IMR-90 (cell line): ENCODE results near the gene LPXN. TPM values are rescaled to one million over a fixed set of nuclear protein-coding genes. Genes with fewer than 3 reads are reported as not detected.

Source experiments
- ATAC-seq: fragments of 200-7000 bp; cut with Tn5 transposase; 2 replicates; pipeline ENCODE4 v1.9.1; 2020; ENCODE audit warnings: low read depth, mild to moderate bottlenecking, moderate library complexity
- BruUV-seq: library from RNA; stranded (reverse); fragments of 400-500 nt; replicated peaks from 2 replicates; lab custom pipeline; 2021; lab: Mats Ljungman, UMichigan
- CTCF ChIA-PET: fragments of 300-600 bp; formaldehyde crosslinking; extraction: SDS; loops from one replicate; lab custom pipeline; 2021; ENCODE audit warnings: antibody characterized with exemption; lab: Yijun Ruan, JAX
- POLR2A ChIA-PET: fragments of 300-600 bp; sonication (Branson Sonifier 250); formaldehyde crosslinking; loops from one replicate; lab custom pipeline; 2022; ENCODE audit warnings: antibody characterized with exemption; ENCODE audit not compliant: unreplicated experiment; lab: Charles Lee
- DNase-seq: peaks from one replicate; pipeline ENCODE4 v3.0.0; 2013
- H2AFZ ChIP-seq: replicated peaks from 2 replicates; pipeline ENCODE3; 2013; ENCODE audit warnings: low read length, mild to moderate bottlenecking; ENCODE audit not compliant: poor library complexity
- H2AK5ac ChIP-seq: 2 replicates; pipeline ENCODE4 v1.6.1; 2013; ENCODE audit warnings: low read depth, low read length, inconsistent platforms
- H2AK9ac ChIP-seq: replicated peaks from 2 replicates; pipeline ENCODE3; 2013; ENCODE audit warnings: mild to moderate bottlenecking, low read depth, low read length, moderate library complexity; ENCODE audit not compliant: poor library complexity
- H2BK120ac ChIP-seq: 2 replicates; pipeline ENCODE4 v1.6.1; 2013; ENCODE audit warnings: low read depth, low read length, inconsistent platforms
- H2BK15ac ChIP-seq: 3 replicates; pipeline ENCODE4 v1.6.1; 2013; ENCODE audit warnings: low read depth, low read length, inconsistent platforms
- H2BK20ac ChIP-seq: 2 replicates; pipeline ENCODE4 v1.6.1; 2013; ENCODE audit warnings: low read depth, mild to moderate bottlenecking, inconsistent platforms, low read length, moderate library complexity
- H2BK5ac ChIP-seq: 2 replicates; pipeline ENCODE4 v1.6.1; 2013; ENCODE audit warnings: mild to moderate bottlenecking, low read depth, low read length, inconsistent platforms; ENCODE audit not compliant: poor library complexity, severe bottlenecking
- H3K14ac ChIP-seq: replicated peaks from 2 replicates; pipeline ENCODE4 v1.6.1; 2013; ENCODE audit warnings: low read depth, low read length, inconsistent platforms
- H3K18ac ChIP-seq: 2 replicates; pipeline ENCODE4 v1.6.1; 2013; ENCODE audit warnings: low read depth, low read length, control low read depth
- H3K23ac ChIP-seq: 2 replicates; pipeline ENCODE4 v1.6.1; 2013; ENCODE audit warnings: low read depth, low read length, inconsistent platforms
- H3K27ac ChIP-seq: 2 replicates; pipeline ENCODE4 v1.5.1; 2013; ENCODE audit warnings: mild to moderate bottlenecking, control low read depth, low read length; ENCODE audit not compliant: insufficient read depth
- H3K27me3 ChIP-seq: 2 replicates; pipeline ENCODE4 v1.6.1; 2013; ENCODE audit warnings: low read length; ENCODE audit not compliant: control insufficient read depth, insufficient read depth
- H3K36me3 ChIP-seq: 2 replicates; pipeline ENCODE4 v1.6.1; 2013; ENCODE audit warnings: low read length, mixed read lengths; ENCODE audit not compliant: control insufficient read depth, insufficient read depth
- H3K4ac ChIP-seq: 2 replicates; pipeline ENCODE4 v1.6.1; 2013; ENCODE audit warnings: low read depth, low read length, inconsistent platforms
- H3K4me1 ChIP-seq: 2 replicates; pipeline ENCODE4 v1.6.1; 2013; ENCODE audit warnings: low read length, mixed read lengths; ENCODE audit not compliant: control insufficient read depth, insufficient read depth
- H3K4me2 ChIP-seq: 2 replicates; pipeline ENCODE4 v1.6.1; 2013; ENCODE audit warnings: low read depth, mild to moderate bottlenecking, control low read depth, low read length, moderate library complexity
- H3K4me3 ChIP-seq: 2 replicates; pipeline ENCODE4 v1.5.1; 2013; ENCODE audit warnings: low read depth, mild to moderate bottlenecking, control low read depth, low read length, moderate library complexity; ENCODE audit not compliant: insufficient read depth
- H3K56ac ChIP-seq: 2 replicates; pipeline ENCODE4 v1.6.1; 2013; ENCODE audit warnings: low read length, inconsistent platforms; ENCODE audit not compliant: insufficient read depth; ENCODE audit errors: extremely low read depth
- H3K79me1 ChIP-seq, 2 experiments: 2 replicates each; pipeline ENCODE4 v1.6.1; 2013; ENCODE audit warnings: low read length in 2 of 2, inconsistent platforms in 1 of 2, low read depth in 1 of 2
- H3K9ac ChIP-seq: 2 replicates; pipeline ENCODE4 v1.6.1; 2013; ENCODE audit warnings: low read depth, low read length, control low read depth
- H3K9me1 ChIP-seq: 2 replicates; pipeline ENCODE4 v1.6.1; 2013; ENCODE audit warnings: low read length, inconsistent platforms; ENCODE audit not compliant: insufficient read depth
- H3K9me3 ChIP-seq: 2 replicates; pipeline ENCODE4 v1.6.1; 2013; ENCODE audit warnings: low read length; ENCODE audit not compliant: control insufficient read depth, insufficient read depth
- H4K20me1 ChIP-seq: 2 replicates; pipeline ENCODE4 v1.6.1; 2013; ENCODE audit warnings: low read length, inconsistent platforms; ENCODE audit not compliant: insufficient read depth
- H4K5ac ChIP-seq: 2 replicates; pipeline ENCODE4 v1.6.1; 2013; ENCODE audit warnings: mild to moderate bottlenecking, low read depth, low read length, control low read depth
- H4K8ac ChIP-seq, 2 experiments: 2 replicates each; pipeline ENCODE4 v1.6.1; 2013; ENCODE audit warnings: low read depth in 2 of 2, low read length in 2 of 2, control low read depth in 1 of 2, inconsistent platforms in 1 of 2
- H4K91ac ChIP-seq: 2 replicates; pipeline ENCODE4 v1.6.1; 2013; ENCODE audit warnings: low read depth, low read length, inconsistent platforms; ENCODE audit not compliant: insufficient read depth
- BHLHE40 ChIP-seq: fragments of 150-350 bp; IDR thresholded peaks from 2 replicates; pipeline ENCODE4 v1.6.1; 2016; ENCODE audit warnings: mild to moderate bottlenecking, low read depth, low read length
- CHD1 ChIP-seq: IDR thresholded peaks from 2 replicates; pipeline ENCODE4 v1.6.1; 2012; ENCODE audit warnings: low read depth, low read length, improper control_type of control experiment
- FOS ChIP-seq: fragments of 150-350 bp; IDR thresholded peaks from 2 replicates; pipeline ENCODE4 v1.6.1; 2016; ENCODE audit warnings: low read depth, low read length
- MAFK ChIP-seq: IDR thresholded peaks from 2 replicates; pipeline ENCODE4 v1.6.1; 2012; ENCODE audit warnings: low read depth, low read length, improper control_type of control experiment
- MAZ ChIP-seq: IDR thresholded peaks from 2 replicates; pipeline ENCODE4 v1.6.1; 2012; ENCODE audit warnings: low read depth, mild to moderate bottlenecking, low read length, improper control_type of control experiment, moderate library complexity, borderline replicate concordance
- MXI1 ChIP-seq: IDR thresholded peaks from 2 replicates; pipeline ENCODE4 v1.6.1; 2012; ENCODE audit warnings: low read depth, mild to moderate bottlenecking, low read length, moderate library complexity, borderline replicate concordance
- NFE2L2 ChIP-seq: fragments of 150-350 bp; IDR thresholded peaks from 2 replicates; pipeline ENCODE4 v1.6.1; 2016; ENCODE audit warnings: low read depth, mild to moderate bottlenecking, low read length
- POLR2A ChIP-seq: IDR thresholded peaks from 2 replicates; pipeline ENCODE4 v1.6.1; 2012; ENCODE audit warnings: mild to moderate bottlenecking, low read depth, low read length
- RAD21 ChIP-seq: IDR thresholded peaks from 2 replicates; pipeline ENCODE4 v1.6.1; 2012; ENCODE audit warnings: low read length, improper control_type of control experiment
- SMC3 ChIP-seq: fragments of 150-350 bp; IDR thresholded peaks from 2 replicates; pipeline ENCODE4 v1.6.1; 2016; ENCODE audit warnings: low read depth, mild to moderate bottlenecking, antibody characterized with exemption, low read length, moderate library complexity
- WGBS, 2 experiments: methylation state at CpG; one replicate each; pipeline versions ENCODE4 v1.1.5 to v1.1.7; 2013; ENCODE audit warnings: missing lambda C conversion rate in 2 of 2; ENCODE audit not compliant: insufficient read length in 1 of 2; ENCODE audit errors: extremely low coverage in 2 of 2; 5-methylcytosine and 5-hydroxymethylcytosine counted together
- dilution Hi-C: fragments of 300-500 bp; cut with HindIII; formaldehyde crosslinking; loops from one replicate; pipeline ENCODE4 v1.14.3; 2018; ENCODE audit warnings: low sequenced_read_pairs; ENCODE audit not compliant: unreplicated experiment
- in situ Hi-C: fragments of 300-500 bp; cut with MboI; formaldehyde crosslinking; loops from 3 replicates; pipeline ENCODE4 v1.14.3; 2019; ENCODE audit warnings: low sequenced_read_pairs, inconsistent platforms, mixed read lengths
- intact Hi-C: fragments of 100-400 bp; cut with micrococcal nuclease; formaldehyde crosslinking; loops from 2 replicates; pipeline ENCODE4 v1.10.0; 2022
- polyA plus RNA-seq, 3 experiments: library from polyadenylated mRNA; depleted of rRNA; stranded (reverse); fragments of >200 nt; gene quantifications; 2 replicates each; pipeline ENCODE4 v1.2.3, GENCODE V29; 2012; ENCODE audit warnings: low replicate concordance in 1 of 3
- total RNA-seq: library from RNA; depleted of rRNA; stranded (reverse); fragments of >200 nt; gene quantifications from 2 replicates; pipeline ENCODE4 v1.2.3, GENCODE V29; 2012
- TF ChIP-seq, protein P1 (sequence below): conservative IDR thresholded peaks from 2 replicates; pipeline ENCODE4 v1.5.1; 2012; ENCODE audit warnings: mild to moderate bottlenecking, low read depth, low read length, improper control_type of control experiment
- TF ChIP-seq, protein P2 (sequence below): fragments of 150-350 bp; IDR thresholded peaks from 2 replicates; pipeline ENCODE4 v1.6.1; 2016; ENCODE audit warnings: low read depth, mild to moderate bottlenecking, low read length, moderate library complexity, borderline replicate concordance
- TF ChIP-seq, protein P3 (sequence below): fragments of 150-350 bp; IDR thresholded peaks from 2 replicates; pipeline ENCODE4 v1.6.1; 2017; ENCODE audit warnings: mild to moderate bottlenecking, antibody characterized with exemption, low read length, low read depth

LPXN gene
- total and polyA plus RNA-seq, 2 of the 4 experiments (the other 2 are of a cell fraction), result 13.4 to 15.7 TPM

DNA sequence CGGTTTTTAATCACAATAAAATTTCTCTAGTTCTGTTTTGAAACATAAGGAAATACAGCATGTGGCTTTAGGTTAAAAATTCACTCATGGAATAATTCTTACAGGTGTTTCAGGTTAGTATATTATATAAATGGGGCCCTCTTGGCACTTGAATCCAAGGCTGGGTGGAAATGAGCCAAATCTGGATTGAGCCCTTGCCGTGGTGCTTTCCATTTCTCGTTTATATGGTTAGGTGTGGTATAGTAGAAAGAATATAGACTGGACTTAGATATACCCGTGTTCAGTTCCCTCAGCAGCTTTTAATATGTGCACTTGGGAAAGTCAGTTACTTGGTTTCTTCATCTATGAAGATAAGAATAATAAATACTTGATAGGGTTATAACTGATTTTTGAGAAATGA is 19.2 kb upstream of the LPXN start:
- no peak overlapping the region for H2AFZ ChIP-seq
- dilution Hi-C loops, result no loop called here
- 0 out of 2 replicates have a peak, but pooled peaks cover 6% of the 10 kb centered on the region for H3K36me3 ChIP-seq
- no peak overlapping the region for H2BK120ac ChIP-seq
- no peak overlapping the region for H3K23ac ChIP-seq
- H4K91ac ChIP-seq, result no peak overlapping the region
- H3K9me1 ChIP-seq, result peaks cover 8% of the 10 kb centered on the region; the same call in 1 of the 2 replicates
- H2AK9ac ChIP-seq, result no peak overlapping the region
- H4K8ac ChIP-seq, result 0 out of 4 replicates have a peak overlapping the region, but pooled peaks of 1 of the 2 experiments have one; percentile 20
- BruUV-seq, result no TSS peak
- H3K4me3 ChIP-seq, result no peak overlapping the region
- no peak overlapping the region for H3K9ac ChIP-seq
- no peak overlapping the region for H3K56ac ChIP-seq
- intact Hi-C loops, result loop anchor here (2.0 kb wide), 1 partner anchor 14 kb away; no protein-coding TSS in a partner anchor
- TF ChIP-seq, protein P1, sequence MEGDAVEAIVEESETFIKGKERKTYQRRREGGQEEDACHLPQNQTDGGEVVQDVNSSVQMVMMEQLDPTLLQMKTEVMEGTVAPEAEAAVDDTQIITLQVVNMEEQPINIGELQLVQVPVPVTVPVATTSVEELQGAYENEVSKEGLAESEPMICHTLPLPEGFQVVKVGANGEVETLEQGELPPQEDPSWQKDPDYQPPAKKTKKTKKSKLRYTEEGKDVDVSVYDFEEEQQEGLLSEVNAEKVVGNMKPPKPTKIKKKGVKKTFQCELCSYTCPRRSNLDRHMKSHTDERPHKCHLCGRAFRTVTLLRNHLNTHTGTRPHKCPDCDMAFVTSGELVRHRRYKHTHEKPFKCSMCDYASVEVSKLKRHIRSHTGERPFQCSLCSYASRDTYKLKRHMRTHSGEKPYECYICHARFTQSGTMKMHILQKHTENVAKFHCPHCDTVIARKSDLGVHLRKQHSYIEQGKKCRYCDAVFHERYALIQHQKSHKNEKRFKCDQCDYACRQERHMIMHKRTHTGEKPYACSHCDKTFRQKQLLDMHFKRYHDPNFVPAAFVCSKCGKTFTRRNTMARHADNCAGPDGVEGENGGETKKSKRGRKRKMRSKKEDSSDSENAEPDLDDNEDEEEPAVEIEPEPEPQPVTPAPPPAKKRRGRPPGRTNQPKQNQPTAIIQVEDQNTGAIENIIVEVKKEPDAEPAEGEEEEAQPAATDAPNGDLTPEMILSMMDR, result no peak
- TF ChIP-seq BHLHE40 (no peak), SMC3 (no peak), MXI1 (no peak), NFE2L2 (no peak), RAD21 (no peak), FOS (no peak), MAFK (no peak), CHD1 (no peak), POLR2A (no peak), MAZ (no peak)
- TF ChIP-seq, protein P2, sequence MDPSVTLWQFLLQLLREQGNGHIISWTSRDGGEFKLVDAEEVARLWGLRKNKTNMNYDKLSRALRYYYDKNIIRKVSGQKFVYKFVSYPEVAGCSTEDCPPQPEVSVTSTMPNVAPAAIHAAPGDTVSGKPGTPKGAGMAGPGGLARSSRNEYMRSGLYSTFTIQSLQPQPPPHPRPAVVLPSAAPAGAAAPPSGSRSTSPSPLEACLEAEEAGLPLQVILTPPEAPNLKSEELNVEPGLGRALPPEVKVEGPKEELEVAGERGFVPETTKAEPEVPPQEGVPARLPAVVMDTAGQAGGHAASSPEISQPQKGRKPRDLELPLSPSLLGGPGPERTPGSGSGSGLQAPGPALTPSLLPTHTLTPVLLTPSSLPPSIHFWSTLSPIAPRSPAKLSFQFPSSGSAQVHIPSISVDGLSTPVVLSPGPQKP, result no peak
- TF ChIP-seq, protein P3, sequence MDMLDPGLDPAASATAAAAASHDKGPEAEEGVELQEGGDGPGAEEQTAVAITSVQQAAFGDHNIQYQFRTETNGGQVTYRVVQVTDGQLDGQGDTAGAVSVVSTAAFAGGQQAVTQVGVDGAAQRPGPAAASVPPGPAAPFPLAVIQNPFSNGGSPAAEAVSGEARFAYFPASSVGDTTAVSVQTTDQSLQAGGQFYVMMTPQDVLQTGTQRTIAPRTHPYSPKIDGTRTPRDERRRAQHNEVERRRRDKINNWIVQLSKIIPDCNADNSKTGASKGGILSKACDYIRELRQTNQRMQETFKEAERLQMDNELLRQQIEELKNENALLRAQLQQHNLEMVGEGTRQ, result no peak
- no peak overlapping the region for H2BK15ac ChIP-seq
- H3K79me1 ChIP-seq, result peaks cover 26 to 66% of the 10 kb centered on the region in 2 experiments
- no peak overlapping the region for H4K5ac ChIP-seq
- H3K4ac ChIP-seq, result no peak overlapping the region
- no peak overlapping the region for H3K4me2 ChIP-seq
- H3K4me1 ChIP-seq, result peaks cover 10% of the 10 kb centered on the region
- POLR2A ChIA-PET, result no interaction called here
- no peaks in the 10 kb centered on the region for H3K9me3 ChIP-seq
- H3K27ac ChIP-seq, result no peak overlapping the region
- H4K20me1 ChIP-seq, result peaks cover 22% of the 10 kb centered on the region
- H2AK5ac ChIP-seq, result no peak overlapping the region
- ATAC-seq (peak; percentile 19), DNase-seq (no peak)
- no peaks in the 10 kb centered on the region for H3K27me3 ChIP-seq
- no peak overlapping the region for H2BK5ac ChIP-seq
- H2BK20ac ChIP-seq, result no peak overlapping the region
- in situ Hi-C loops, result loop anchor here (25.0 kb wide), 1 partner anchor 967 kb away; no protein-coding TSS in a partner anchor
- WGBS, 2 experiments, result no CpG with 5 or more reads among the region's 4 CpGs
- CTCF ChIA-PET, result no interaction called here
- H3K14ac ChIP-seq, result no peak overlapping the region
- H3K18ac ChIP-seq, result no peak overlapping the region
